A549 (cell line): Measurements from ENCODE around the gene KRTAP10-2.
"Not testable (repeated sequence)": the region's sequence is repeated elsewhere in the genome, so short reads cannot be mapped to it uniquely, and the experiment has no call there.

Source experiments
- CHD2 ChIP-seq: fragments of 150-350 bp; IDR thresholded peaks from 2 replicates; pipeline ENCODE4 v1.6.1; 2014; ENCODE audit warnings: low read length; ENCODE audit not compliant: partially characterized antibody
- EHMT2 ChIP-seq: fragments of 200-600 bp; sonication (generic); IDR thresholded peaks from 2 replicates; pipeline ENCODE4 v1.6.1; 2016; ENCODE audit warnings: antibody characterized with exemption, low read depth, mild to moderate bottlenecking, moderate library complexity
- KDM1A ChIP-seq: fragments of 200-600 bp; sonication (generic); IDR thresholded peaks from 2 replicates; pipeline ENCODE4 v1.6.1; 2016; ENCODE audit warnings: low read depth, mild to moderate bottlenecking
- TF ChIP-seq, protein P1 (sequence below): fragments of >200 bp; sonication (Bioruptor Twin); formaldehyde crosslinking; IDR thresholded peaks from 3 replicates; pipeline ENCODE4 v1.5.1; 2016

GRCh38 chr21:44503006-44503889 is 48.1 kb downstream of the KRTAP10-2 start:
- TF ChIP-seq, protein P1, sequence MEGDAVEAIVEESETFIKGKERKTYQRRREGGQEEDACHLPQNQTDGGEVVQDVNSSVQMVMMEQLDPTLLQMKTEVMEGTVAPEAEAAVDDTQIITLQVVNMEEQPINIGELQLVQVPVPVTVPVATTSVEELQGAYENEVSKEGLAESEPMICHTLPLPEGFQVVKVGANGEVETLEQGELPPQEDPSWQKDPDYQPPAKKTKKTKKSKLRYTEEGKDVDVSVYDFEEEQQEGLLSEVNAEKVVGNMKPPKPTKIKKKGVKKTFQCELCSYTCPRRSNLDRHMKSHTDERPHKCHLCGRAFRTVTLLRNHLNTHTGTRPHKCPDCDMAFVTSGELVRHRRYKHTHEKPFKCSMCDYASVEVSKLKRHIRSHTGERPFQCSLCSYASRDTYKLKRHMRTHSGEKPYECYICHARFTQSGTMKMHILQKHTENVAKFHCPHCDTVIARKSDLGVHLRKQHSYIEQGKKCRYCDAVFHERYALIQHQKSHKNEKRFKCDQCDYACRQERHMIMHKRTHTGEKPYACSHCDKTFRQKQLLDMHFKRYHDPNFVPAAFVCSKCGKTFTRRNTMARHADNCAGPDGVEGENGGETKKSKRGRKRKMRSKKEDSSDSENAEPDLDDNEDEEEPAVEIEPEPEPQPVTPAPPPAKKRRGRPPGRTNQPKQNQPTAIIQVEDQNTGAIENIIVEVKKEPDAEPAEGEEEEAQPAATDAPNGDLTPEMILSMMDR = not testable (repeated sequence)
- TF ChIP-seq CHD2, EHMT2, KDM1A: not testable (repeated sequence)
